DMS53 treated with DMSO at 0.1 percent for 48 hours (cell line): Measurements from ENCODE around the gene BRK1.
"Not testable (repeated sequence)": the region's sequence is repeated elsewhere in the genome, so short reads cannot be mapped to it uniquely, and the experiment has no call there.

ENCODE experiments used
- DNase-seq: peaks from one replicate; lab custom pipeline; 2025; ENCODE audit not compliant: unreplicated experiment; lab: John Stamatoyannopoulos, UW

The BRK1 gene

GRCh38 chr3:10176150-10176549 is 60.7 kb downstream of the BRK1 start:
- not testable (repeated sequence) for DNase-seq
